ENCODE results near the gene ZNF526.

DNA sequence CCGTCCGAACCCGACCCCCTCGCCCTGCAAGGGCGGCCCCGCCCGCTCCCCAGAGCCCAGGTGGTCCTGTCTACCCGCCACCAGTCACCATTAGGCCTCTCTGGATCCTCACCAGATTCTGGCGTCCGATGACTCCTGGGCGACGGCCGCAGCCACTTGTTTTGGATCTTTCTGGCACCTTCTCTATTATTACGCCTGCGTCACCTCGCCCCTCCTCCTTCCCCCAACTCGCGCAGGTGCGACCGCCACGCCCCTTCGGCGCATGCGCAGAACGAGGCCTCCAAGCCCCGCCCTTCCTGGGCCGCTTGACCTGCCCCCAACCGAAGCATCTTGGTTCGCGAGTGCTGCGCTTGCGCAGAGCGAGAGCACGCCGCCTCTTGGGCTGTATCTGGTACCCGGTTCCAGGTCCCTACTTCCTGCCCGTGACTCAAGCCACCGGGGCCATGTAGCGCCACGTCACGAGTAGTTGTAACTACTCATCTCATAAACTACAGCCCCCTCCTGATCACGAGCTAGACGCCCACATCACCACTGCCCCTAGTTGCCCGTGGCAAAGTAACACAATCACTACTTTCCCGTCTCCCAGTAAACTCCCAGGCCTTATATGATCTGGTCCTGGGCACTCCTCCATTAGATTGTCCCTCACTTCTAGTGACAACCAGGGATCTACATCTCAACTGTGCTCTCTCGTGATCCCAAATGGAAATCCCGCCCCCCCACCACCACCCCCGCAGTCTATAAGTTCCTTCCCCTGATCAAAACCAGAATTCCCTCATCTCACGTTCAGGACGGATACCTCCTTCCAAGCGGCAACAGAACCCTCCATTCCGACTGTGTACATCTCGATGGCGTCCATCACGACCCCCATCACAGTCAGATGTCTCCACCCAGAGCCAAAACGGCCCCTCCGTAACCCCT lies 2.3 kb upstream of the ZNF526 start, which contains the start of gene DEDD2:
- peak; percentile 94 to 99 for TF ChIP-seq EP300 (IDR thresholded peaks at IDR 0.05)
- TF ChIP-seq, protein P1, sequence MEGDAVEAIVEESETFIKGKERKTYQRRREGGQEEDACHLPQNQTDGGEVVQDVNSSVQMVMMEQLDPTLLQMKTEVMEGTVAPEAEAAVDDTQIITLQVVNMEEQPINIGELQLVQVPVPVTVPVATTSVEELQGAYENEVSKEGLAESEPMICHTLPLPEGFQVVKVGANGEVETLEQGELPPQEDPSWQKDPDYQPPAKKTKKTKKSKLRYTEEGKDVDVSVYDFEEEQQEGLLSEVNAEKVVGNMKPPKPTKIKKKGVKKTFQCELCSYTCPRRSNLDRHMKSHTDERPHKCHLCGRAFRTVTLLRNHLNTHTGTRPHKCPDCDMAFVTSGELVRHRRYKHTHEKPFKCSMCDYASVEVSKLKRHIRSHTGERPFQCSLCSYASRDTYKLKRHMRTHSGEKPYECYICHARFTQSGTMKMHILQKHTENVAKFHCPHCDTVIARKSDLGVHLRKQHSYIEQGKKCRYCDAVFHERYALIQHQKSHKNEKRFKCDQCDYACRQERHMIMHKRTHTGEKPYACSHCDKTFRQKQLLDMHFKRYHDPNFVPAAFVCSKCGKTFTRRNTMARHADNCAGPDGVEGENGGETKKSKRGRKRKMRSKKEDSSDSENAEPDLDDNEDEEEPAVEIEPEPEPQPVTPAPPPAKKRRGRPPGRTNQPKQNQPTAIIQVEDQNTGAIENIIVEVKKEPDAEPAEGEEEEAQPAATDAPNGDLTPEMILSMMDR (IDR thresholded peaks at IDR 0.05) = peak in 1 of 5 experiments; percentile 10
